Measurements from ENCODE around the gene HS6ST3.

Gene HS6ST3

GRCh38 chr13:96810104-96810503, 720.2 kb downstream of the HS6ST3 start:
- Histone ChIP-seq H3K4me1 (ENCODE audit: insufficient read depth, low read length) (no peaks in the 10 kb centered on the region), H3K27ac (ENCODE audit: low read length) (no peak overlapping the region)

GRCh38 chr13:96811049-96811448, 721.1 kb downstream of the HS6ST3 start:
- no peaks in the 10 kb centered on the region for H3K4me1 ChIP-seq (ENCODE audit: insufficient read depth, low read length)
- H3K79me2 ChIP-seq (ENCODE audit: insufficient read depth, low read length), result no peaks in the 10 kb centered on the region
- no peak overlapping the region for H3K27ac ChIP-seq (ENCODE audit: low read length)
- H3K4me3 ChIP-seq (ENCODE audit: low read depth in 1 of 2, low read length in 2 of 2), result no peak overlapping the region
- H3K9ac ChIP-seq (ENCODE audit: low read depth, low read length), result no peak overlapping the region
- DNase-seq (no peak), ATAC-seq (ENCODE audit: insufficient read depth, low read depth) (no peak)
- peaks cover 3% of the 10 kb centered on the region for H3K9me3 ChIP-seq (ENCODE audit: insufficient read depth, low read length, severe bottlenecking)
- no peak overlapping the region for H2AFZ ChIP-seq (ENCODE audit: low read depth, low read length)
- H3K36me3 ChIP-seq (ENCODE audit: insufficient read depth, low read length), result no peaks in the 10 kb centered on the region
- TF ChIP-seq CTCF (IDR thresholded peaks at IDR 0.05; ENCODE audit: borderline replicate concordance, extremely low read depth, low read length, poor library complexity, severe bottlenecking) (no peak), EZH2 (IDR thresholded peaks at IDR 0.05; ENCODE audit: borderline replicate concordance, low read depth, low read length, severe bottlenecking) (no peak)
- no peak overlapping the region for H3K4me2 ChIP-seq (ENCODE audit: insufficient read depth, low read length)
- H4K20me1 ChIP-seq (ENCODE audit: insufficient read depth, low read length), result no peaks in the 10 kb centered on the region
- H3K27me3 ChIP-seq (ENCODE audit: insufficient read depth, low read length, poor library complexity), result no peaks in the 10 kb centered on the region

More at GRCh38 chr13:96810104-96810503, 720.2 kb downstream of the HS6ST3 start:
- no peaks in the 10 kb centered on the region for H3K36me3 ChIP-seq (ENCODE audit: insufficient read depth, low read length)
- H4K20me1 ChIP-seq (ENCODE audit: insufficient read depth, low read length), result no peaks in the 10 kb centered on the region
- ATAC-seq (ENCODE audit: insufficient read depth, low read depth) (no peak), DNase-seq (no peak)
- no peak for TF ChIP-seq CTCF (IDR thresholded peaks at IDR 0.05; ENCODE audit: borderline replicate concordance, extremely low read depth, low read length, poor library complexity, severe bottlenecking)
- TF ChIP-seq EZH2 (IDR thresholded peaks at IDR 0.05; ENCODE audit: borderline replicate concordance, low read depth, low read length, severe bottlenecking), result no peak
- H3K79me2 ChIP-seq (ENCODE audit: insufficient read depth, low read length), result no peaks in the 10 kb centered on the region
- H3K27me3 ChIP-seq (ENCODE audit: insufficient read depth, low read length, poor library complexity), result no peaks in the 10 kb centered on the region
- H3K9me3 ChIP-seq (ENCODE audit: insufficient read depth, low read length, severe bottlenecking), result no peaks in the 10 kb centered on the region
- no peak overlapping the region for H3K9ac ChIP-seq (ENCODE audit: low read depth, low read length)
- H2AFZ ChIP-seq (ENCODE audit: low read depth, low read length), result no peak overlapping the region
- H3K4me3 ChIP-seq (ENCODE audit: low read depth in 1 of 2, low read length in 2 of 2), result no peak overlapping the region
- no peak overlapping the region for H3K4me2 ChIP-seq (ENCODE audit: insufficient read depth, low read length)

GRCh38 chr13:96816261-96816660, 726.4 kb downstream of the HS6ST3 start:
- H3K4me3 ChIP-seq (ENCODE audit: low read depth in 1 of 2, low read length in 2 of 2), result no peak overlapping the region
- no peaks in the 10 kb centered on the region for H3K79me2 ChIP-seq (ENCODE audit: insufficient read depth, low read length)
- H3K27me3 ChIP-seq (ENCODE audit: insufficient read depth, low read length, poor library complexity), result no peaks in the 10 kb centered on the region
- no peak overlapping the region for H3K4me2 ChIP-seq (ENCODE audit: insufficient read depth, low read length)
- H2AFZ ChIP-seq (ENCODE audit: low read depth, low read length), result no peak overlapping the region
- DNase-seq (no peak), ATAC-seq (ENCODE audit: insufficient read depth, low read depth) (no peak)
- H4K20me1 ChIP-seq (ENCODE audit: insufficient read depth, low read length), result no peaks in the 10 kb centered on the region
- no peaks in the 10 kb centered on the region for H3K36me3 ChIP-seq (ENCODE audit: insufficient read depth, low read length)
- TF ChIP-seq EZH2 (IDR thresholded peaks at IDR 0.05; ENCODE audit: borderline replicate concordance, low read depth, low read length, severe bottlenecking) (no peak), CTCF (IDR thresholded peaks at IDR 0.05; ENCODE audit: borderline replicate concordance, extremely low read depth, low read length, poor library complexity, severe bottlenecking) (no peak)
- H3K27ac ChIP-seq (ENCODE audit: low read length), result no peak overlapping the region
- H3K9ac ChIP-seq (ENCODE audit: low read depth, low read length), result no peak overlapping the region
- no peaks in the 10 kb centered on the region for H3K4me1 ChIP-seq (ENCODE audit: insufficient read depth, low read length)
- H3K9me3 ChIP-seq (ENCODE audit: insufficient read depth, low read length, severe bottlenecking), result peaks cover 3% of the 10 kb centered on the region

- Histone ChIP-seq H3K79me2 (ENCODE audit: insufficient read depth, low read length) (no peaks in the 10 kb centered on the region), H3K4me1 (ENCODE audit: insufficient read depth, low read length) (no peaks in the 10 kb centered on the region), H2AFZ (ENCODE audit: low read depth, low read length) (no peak overlapping the region), H3K36me3 (ENCODE audit: insufficient read depth, low read length) (no peaks in the 10 kb centered on the region), H3K27ac (ENCODE audit: low read length) (no peak overlapping the region), H3K4me2 (ENCODE audit: insufficient read depth, low read length) (no peak overlapping the region), H3K4me3 (ENCODE audit: low read depth in 1 of 2, low read length in 2 of 2) (no peak overlapping the region), H3K9ac (ENCODE audit: low read depth, low read length) (no peak overlapping the region), H3K27me3 (ENCODE audit: insufficient read depth, low read length, poor library complexity) (no peaks in the 10 kb centered on the region), H4K20me1 (ENCODE audit: insufficient read depth, low read length) (no peaks in the 10 kb centered on the region), H3K9me3 (ENCODE audit: insufficient read depth, low read length, severe bottlenecking) (peaks cover 3% of the 10 kb centered on the region)
- DNase-seq (no peak), ATAC-seq (ENCODE audit: insufficient read depth, low read depth) (no peak)
- TF ChIP-seq CTCF (IDR thresholded peaks at IDR 0.05; ENCODE audit: borderline replicate concordance, extremely low read depth, low read length, poor library complexity, severe bottlenecking), result no peak
- no peak for TF ChIP-seq EZH2 (IDR thresholded peaks at IDR 0.05; ENCODE audit: borderline replicate concordance, low read depth, low read length, severe bottlenecking)
These were observed 727.0 kb downstream of the HS6ST3 start for GRCh38 chr13:96816874-96817273.

All from DND-41 (cell line).